VCaP (cell line): ENCODE results near the gene PSMD3.
"Not testable (repeated sequence)": the region's sequence is repeated elsewhere in the genome, so short reads cannot be mapped to it uniquely, and the experiment has no call there.

Source experiments
- H3K27ac ChIP-seq: fragments of 450-650 bp; 2 replicates; pipeline ENCODE4 v1.5.1; 2017
- CTCF ChIP-seq: fragments of 450-650 bp; conservative IDR thresholded peaks from 2 replicates; pipeline ENCODE4 v1.5.1; 2017; ENCODE audit warnings: mild to moderate bottlenecking, moderate library complexity

Gene PSMD3

GRCh38 chr17:39939588-39940419 is 40.8 kb upstream of the PSMD3 start:
- peak; percentile 74 for TF ChIP-seq CTCF
- H3K27ac ChIP-seq = peak overlapping the region; percentile 35

- TF ChIP-seq CTCF = no peak
- no peak overlapping the region for H3K27ac ChIP-seq
These were observed 36.8 kb upstream of the PSMD3 start for GRCh38 chr17:39943702-39944392.

DNA sequence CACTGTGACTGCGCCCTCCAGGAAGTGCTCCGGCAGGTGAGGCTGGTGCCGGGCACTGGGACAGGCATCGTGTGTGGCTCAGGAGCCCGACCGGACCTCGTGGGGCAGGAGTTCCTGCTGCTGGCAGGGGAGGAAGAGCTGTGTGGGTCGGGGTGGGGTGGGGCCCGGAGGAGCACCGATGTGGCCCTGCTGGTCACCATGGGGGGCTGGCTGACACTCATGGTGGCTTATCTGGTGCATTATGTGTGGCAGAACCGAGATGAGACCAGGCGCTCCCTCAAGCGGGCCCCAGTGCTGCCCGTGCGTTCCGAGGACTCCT is 36.3 kb upstream of the PSMD3 start:
- TF ChIP-seq CTCF = no peak
- H3K27ac ChIP-seq = no peak overlapping the region

DNA sequence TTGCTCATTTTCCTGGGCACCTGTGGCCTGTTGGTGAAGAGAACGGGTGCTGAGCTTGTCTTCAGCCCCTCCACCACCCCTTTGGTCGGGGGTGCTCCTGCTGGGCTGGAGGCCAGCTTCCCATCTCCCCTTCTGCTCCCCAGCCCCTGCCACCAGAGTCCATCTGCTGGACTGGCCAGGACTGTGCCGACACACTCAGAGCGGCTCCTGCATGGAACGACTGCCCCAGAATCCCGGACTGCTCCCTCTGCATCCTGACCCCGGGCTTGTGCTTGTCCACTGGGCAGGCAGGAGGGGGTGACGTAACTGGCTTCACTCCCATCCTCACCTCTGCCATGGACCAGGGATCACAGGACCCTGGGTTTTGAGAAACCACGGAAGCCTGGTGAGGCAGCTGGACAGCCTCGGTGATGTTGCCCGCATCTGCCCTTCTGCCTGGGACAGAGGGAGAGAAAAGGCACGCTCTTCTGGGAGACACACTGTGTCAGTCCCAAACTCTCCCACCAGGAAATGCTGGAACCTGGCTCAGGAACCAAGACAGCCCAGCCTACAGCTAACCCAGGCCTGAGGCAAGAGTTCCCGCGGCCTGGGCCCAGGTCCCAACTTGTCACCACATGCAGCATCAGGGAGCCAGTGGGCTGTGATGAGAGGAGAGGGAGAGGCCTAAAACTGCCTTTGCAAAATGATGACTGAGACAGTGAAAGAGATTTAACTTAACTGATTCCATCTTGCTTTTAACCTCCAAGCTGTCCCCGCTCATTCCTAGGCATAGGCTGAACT is 33.9 kb upstream of the PSMD3 start:
- TF ChIP-seq CTCF = no peak
- H3K27ac ChIP-seq = no peak overlapping the region

GRCh38 chr17:39948489-39948828 is 32.1 kb upstream of the PSMD3 start:
- H3K27ac ChIP-seq = not testable (repeated sequence)

- no peak overlapping the region for H3K27ac ChIP-seq
- TF ChIP-seq CTCF = no peak
These were observed 31.6 kb upstream of the PSMD3 start for GRCh38 chr17:39949028-39949427.

DNA sequence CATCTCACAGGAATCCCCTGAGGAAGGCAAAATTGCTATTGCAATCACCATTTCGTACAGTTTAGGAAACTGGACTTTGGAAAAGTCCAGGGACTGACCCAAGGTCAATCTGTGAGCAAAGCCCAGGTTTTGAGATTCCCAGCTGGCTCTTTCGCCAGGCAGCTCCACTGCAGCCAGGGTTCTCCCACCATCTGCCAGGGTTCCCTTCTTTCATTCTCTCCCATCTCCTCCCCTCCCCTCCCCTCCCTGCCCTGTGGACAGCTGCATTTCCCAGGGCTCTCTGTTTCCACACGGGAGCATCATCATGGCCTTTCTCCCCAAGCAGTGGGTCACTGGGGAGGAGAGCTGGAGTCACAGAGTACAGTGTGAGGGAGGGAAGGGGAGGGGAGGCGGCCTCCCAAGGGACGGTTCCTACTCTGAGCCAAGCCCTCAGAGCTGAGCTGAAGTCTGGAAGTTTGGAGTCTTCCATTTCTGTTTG is 29.7 kb upstream of the PSMD3 start:
- H3K27ac ChIP-seq = no peak overlapping the region
- TF ChIP-seq CTCF = no peak
